Calu3 (cell line): ENCODE data around the gene FAM161B. TPM values are rescaled to one million over a fixed set of nuclear protein-coding genes. Genes with fewer than 3 reads are reported as not detected.

Experiments used
- BruUV-seq: library from RNA; stranded (reverse); fragments of 400-500 nt; replicated peaks from 2 replicates; lab custom pipeline; 2021; lab: Mats Ljungman, UMichigan
- CTCF ChIA-PET: fragments of 300-600 bp; sonication (Branson Sonifier 250); formaldehyde crosslinking; loops from one replicate; lab custom pipeline; 2022; ENCODE audit warnings: antibody characterized with exemption; lab: Charles Lee
- DNase-seq: peaks from one replicate; pipeline ENCODE4 v3.0.0; 2022
- H3K27ac Mint-ChIP-seq: one replicate; pipeline ENCODE4 v1.8.0; 2022; ENCODE audit warnings: mixed read lengths; ENCODE audit not compliant: unreplicated experiment
- H3K27me3 Mint-ChIP-seq: one replicate; pipeline ENCODE4 v1.8.0; 2022; ENCODE audit warnings: mixed read lengths; ENCODE audit not compliant: unreplicated experiment
- H3K36me3 Mint-ChIP-seq: one replicate; pipeline ENCODE4 v1.8.0; 2022; ENCODE audit warnings: mild to moderate bottlenecking, moderate library complexity, mixed read lengths; ENCODE audit not compliant: insufficient read depth, unreplicated experiment
- H3K4me1 Mint-ChIP-seq: one replicate; pipeline ENCODE4 v1.8.0; 2022; ENCODE audit warnings: mild to moderate bottlenecking, low read depth, mixed read lengths; ENCODE audit not compliant: unreplicated experiment
- H3K4me3 Mint-ChIP-seq: one replicate; pipeline ENCODE4 v1.8.0; 2022; ENCODE audit warnings: mild to moderate bottlenecking, low read depth, moderate library complexity, mixed read lengths; ENCODE audit not compliant: unreplicated experiment
- H3K9me3 Mint-ChIP-seq: one replicate; pipeline ENCODE4 v1.8.0; 2022; ENCODE audit warnings: low read depth, mixed read lengths; ENCODE audit not compliant: unreplicated experiment
- CTCF ChIP-seq: fragments of 200-600 bp; IDR thresholded peaks from one replicate; pipeline ENCODE4 v1.8.0; 2022; ENCODE audit warnings: antibody characterized with exemption; ENCODE audit not compliant: unreplicated experiment
- intact Hi-C: fragments of 100-400 bp; cut with micrococcal nuclease; formaldehyde crosslinking; loops from one replicate; pipeline ENCODE4 v1.10.0; 2022; ENCODE audit not compliant: unreplicated experiment
- total RNA-seq: library from RNA; stranded (reverse); gene quantifications from 2 replicates; pipeline ENCODE4 v1.2.3, GENCODE V29; 2022

FAM161B gene
- total RNA-seq, 1 experiment from 2014 or later, result 1.6 TPM

GRCh38 chr14:73988065-73988464 lies 38.2 kb upstream of the FAM161B start:
- CTCF ChIA-PET, result interaction anchor here (0.6 kb wide), 1 partner anchor 15 kb away, joined by 3 read pairs; no protein-coding TSS in a partner anchor
- H3K4me1 Mint-ChIP-seq, result no peaks in the 10 kb centered on the region
- no peak overlapping the region for H3K4me3 Mint-ChIP-seq
- no peaks in the 10 kb centered on the region for H3K27me3 Mint-ChIP-seq
- intact Hi-C loops, result no loop called here
- H3K27ac Mint-ChIP-seq, result no peak overlapping the region
- peaks cover 5% of the 10 kb centered on the region for H3K36me3 Mint-ChIP-seq
- TF ChIP-seq CTCF, result no peak
- no peak for DNase-seq
- BruUV-seq, result no TSS peak
- H3K9me3 Mint-ChIP-seq, result no peaks in the 10 kb centered on the region

GRCh38 chr14:73977896-73978295 lies 28.0 kb upstream of the FAM161B start:
- Mint-ChIP-seq H3K9me3 (no peaks in the 10 kb centered on the region), H3K27me3 (no peaks in the 10 kb centered on the region), H3K4me1 (peaks cover 39% of the 10 kb centered on the region), H3K4me3 (no peak overlapping the region), H3K27ac (no peak overlapping the region), H3K36me3 (peaks cover 1% of the 10 kb centered on the region)
- BruUV-seq, result no TSS peak
- no peak for DNase-seq
- intact Hi-C loops, result no loop called here
- no peak for TF ChIP-seq CTCF
- CTCF ChIA-PET, result no interaction called here

- intact Hi-C loops, result no loop called here
- no peak for TF ChIP-seq CTCF
- no peaks in the 10 kb centered on the region for H3K9me3 Mint-ChIP-seq
- CTCF ChIA-PET, result interaction anchor here (0.7 kb wide), 2 partner anchors 40 to 918 kb away, joined by 3 to 4 read pairs; partner anchors contain the start of gene RBM25
- no peaks in the 10 kb centered on the region for H3K27me3 Mint-ChIP-seq
- no TSS peak for BruUV-seq
- no peak for DNase-seq
- H3K27ac Mint-ChIP-seq, result no peak overlapping the region
- H3K4me3 Mint-ChIP-seq, result no peak overlapping the region
- peaks cover 6% of the 10 kb centered on the region for H3K36me3 Mint-ChIP-seq
- H3K4me1 Mint-ChIP-seq, result peaks cover 39% of the 10 kb centered on the region
Measured at GRCh38 chr14:73976125-73976524, 26.2 kb upstream of the FAM161B start.

- no peak overlapping the region for H3K27ac Mint-ChIP-seq
- BruUV-seq, result no TSS peak
- H3K4me3 Mint-ChIP-seq, result no peak overlapping the region
- intact Hi-C loops, result no loop called here
- CTCF ChIA-PET, result no interaction called here
- H3K4me1 Mint-ChIP-seq, result peaks cover 29% of the 10 kb centered on the region
- H3K27me3 Mint-ChIP-seq, result no peaks in the 10 kb centered on the region
- H3K36me3 Mint-ChIP-seq, result peaks cover 6% of the 10 kb centered on the region
- TF ChIP-seq CTCF, result no peak
- DNase-seq, result no peak
- no peaks in the 10 kb centered on the region for H3K9me3 Mint-ChIP-seq
Measured at GRCh38 chr14:73973497-73973896, 23.6 kb upstream of the FAM161B start.
